ENCODE measurements around the gene APOL6.

Gene APOL6

DNA sequence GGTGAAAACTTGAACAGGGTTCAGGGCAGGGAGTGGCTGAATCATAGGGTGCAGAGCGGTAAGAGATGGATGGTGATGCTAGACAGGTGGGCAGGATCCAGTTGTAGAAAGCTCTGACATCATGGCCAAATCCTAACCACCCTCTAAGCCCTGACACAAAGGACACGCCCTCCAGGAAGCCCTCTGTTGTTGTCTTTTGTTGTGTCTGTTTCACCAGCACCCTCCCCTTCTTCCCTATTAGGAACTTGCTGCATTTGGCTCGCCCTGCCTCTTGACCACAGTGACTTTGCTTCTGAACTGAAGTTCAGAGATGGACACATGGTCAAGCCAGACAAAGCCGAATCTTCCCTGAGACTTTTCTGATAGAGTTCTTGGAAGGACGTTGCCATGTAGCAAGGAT is 14.2 kb upstream of the APOL6 start:
- in situ Hi-C loops (cut with MboI; ENCODE audit: low sequenced_read_pairs), result no loop called here

GRCh38 chr22:35634943-35635540 is 13.2 kb upstream of the APOL6 start:
- in situ Hi-C loops (cut with MboI; ENCODE audit: low sequenced_read_pairs), result no loop called here

DNA sequence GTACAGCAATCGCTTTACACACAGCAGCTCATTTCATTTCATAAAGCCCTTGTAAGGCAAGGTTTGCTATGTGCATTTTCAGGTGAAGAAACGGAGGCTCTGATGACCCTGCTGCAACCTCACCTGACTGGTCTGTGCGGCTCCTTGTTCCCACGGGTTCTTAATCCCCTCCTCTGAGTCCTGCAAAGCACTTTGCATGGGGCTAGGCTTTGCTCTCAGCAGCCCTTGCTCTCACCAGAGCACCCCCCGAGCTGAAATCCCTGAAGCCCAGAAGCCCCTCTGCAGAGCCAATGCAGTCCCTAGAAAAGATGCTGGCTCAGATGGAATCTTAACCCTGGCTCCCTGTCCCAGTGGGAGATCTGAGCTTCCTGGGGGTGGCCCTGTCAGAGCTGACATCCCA is 11.0 kb upstream of the APOL6 start:
- in situ Hi-C loops (cut with MboI; ENCODE audit: low sequenced_read_pairs), result no loop called here

DNA sequence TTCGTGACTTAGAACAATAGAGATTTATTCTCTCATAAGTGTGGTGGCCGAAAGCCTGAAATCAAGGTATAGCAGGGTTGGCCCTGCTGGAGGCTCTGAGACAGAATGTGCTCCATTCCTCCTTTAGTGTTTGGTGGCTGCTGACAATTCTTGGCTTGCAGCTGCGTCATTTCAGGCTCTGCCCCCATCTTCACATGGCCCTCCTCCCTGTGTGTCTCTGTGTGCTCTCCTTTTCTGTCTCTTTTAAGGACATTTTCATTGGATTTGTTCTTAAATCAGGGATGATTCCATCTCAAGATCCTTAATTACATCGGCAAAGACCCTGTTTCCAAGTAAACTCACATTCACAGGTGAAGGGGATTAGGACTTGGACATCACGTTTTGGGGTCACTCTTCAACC is 10.2 kb upstream of the APOL6 start:
- in situ Hi-C loops (cut with MboI; ENCODE audit: low sequenced_read_pairs), result no loop called here

GRCh38 chr22:35638410-35638809 is 9.8 kb upstream of the APOL6 start:
- in situ Hi-C loops (cut with MboI; ENCODE audit: low sequenced_read_pairs), result no loop called here

DNA sequence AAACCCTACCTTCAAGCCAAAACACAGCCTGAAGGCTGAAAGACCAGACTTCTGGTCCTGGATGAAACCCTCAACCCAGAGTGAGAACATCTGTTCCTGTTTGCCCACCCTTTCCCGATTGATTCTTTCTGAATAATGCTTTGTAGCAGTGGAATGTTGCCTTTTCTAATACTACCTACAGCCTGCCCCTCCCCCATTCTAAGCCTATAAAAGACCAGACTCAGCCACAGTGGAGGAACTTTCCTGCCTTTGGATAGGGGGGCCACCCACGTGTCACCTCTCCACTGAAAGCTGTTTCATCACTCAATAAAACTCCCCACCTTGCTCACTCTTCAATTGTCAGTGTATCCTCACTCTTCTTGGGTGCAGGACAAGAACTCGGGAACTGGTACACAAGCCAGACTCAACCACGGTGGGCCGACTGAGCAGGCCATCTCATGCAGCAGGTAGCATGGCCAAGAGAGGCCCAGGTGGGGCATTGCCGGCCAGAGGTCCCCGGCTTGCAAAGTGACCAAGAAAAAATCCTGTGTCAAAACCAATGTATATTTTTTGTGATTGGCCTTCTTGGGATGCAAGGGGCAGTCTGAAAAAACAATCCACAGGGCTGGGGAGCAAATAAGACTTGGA is 6.6 kb upstream of the APOL6 start:
- in situ Hi-C loops (cut with MboI; ENCODE audit: low sequenced_read_pairs), result no loop called here

DNA sequence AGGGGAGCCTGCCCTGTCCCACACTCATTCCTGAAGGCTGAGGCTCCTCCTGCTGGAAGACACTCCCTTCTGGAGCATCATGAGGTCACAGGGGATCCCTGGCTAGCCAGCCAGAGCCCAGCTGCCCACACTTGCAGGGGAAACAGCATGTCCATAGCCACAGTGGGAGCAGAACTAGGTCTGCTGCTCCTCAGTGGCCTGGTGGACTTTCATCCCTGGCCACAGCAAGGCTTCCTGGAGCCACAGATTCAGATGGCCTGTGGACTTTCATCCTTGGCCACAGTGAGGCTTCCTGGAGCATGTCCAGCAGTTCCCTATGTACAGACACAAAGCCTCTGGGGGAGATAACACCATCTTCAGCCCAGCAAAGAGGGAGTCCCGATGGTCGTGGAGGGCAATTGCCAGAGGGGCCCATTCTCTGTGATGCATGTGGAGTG is 5.9 kb upstream of the APOL6 start:
- in situ Hi-C loops (cut with MboI; ENCODE audit: low sequenced_read_pairs), result no loop called here

DNA sequence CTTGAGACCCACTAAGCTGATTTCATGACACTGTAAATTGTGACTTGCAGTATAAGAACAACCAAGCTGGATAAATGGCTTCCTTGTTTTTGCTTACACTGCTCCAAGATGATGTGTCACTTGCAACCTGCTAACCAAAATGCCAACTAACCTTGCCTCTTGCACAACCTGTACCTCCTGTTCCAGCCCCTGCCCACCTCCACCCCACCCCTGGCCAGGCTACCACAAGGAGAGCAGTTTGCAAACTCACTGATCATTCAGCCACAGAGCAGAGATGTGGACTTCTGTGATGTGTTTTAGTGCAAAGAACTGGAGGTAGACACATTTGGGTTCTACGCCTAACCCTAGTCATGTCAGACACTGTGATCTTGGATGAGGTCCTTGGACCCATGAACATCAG is 4.3 kb upstream of the APOL6 start:
- in situ Hi-C loops (cut with MboI; ENCODE audit: low sequenced_read_pairs), result no loop called here

- in situ Hi-C loops (cut with MboI; ENCODE audit: low sequenced_read_pairs), result no loop called here
These were observed 2.6 kb upstream of the APOL6 start for GRCh38 chr22:35645646-35646045.

GRCh38 chr22:35649026-35649553 is 844 bp downstream of the APOL6 start:
- in situ Hi-C loops (cut with MboI; ENCODE audit: low sequenced_read_pairs), result no loop called here

- in situ Hi-C loops (cut with MboI; ENCODE audit: low sequenced_read_pairs), result no loop called here
These were observed 1.5 kb downstream of the APOL6 start for GRCh38 chr22:35649636-35650250.

DNA sequence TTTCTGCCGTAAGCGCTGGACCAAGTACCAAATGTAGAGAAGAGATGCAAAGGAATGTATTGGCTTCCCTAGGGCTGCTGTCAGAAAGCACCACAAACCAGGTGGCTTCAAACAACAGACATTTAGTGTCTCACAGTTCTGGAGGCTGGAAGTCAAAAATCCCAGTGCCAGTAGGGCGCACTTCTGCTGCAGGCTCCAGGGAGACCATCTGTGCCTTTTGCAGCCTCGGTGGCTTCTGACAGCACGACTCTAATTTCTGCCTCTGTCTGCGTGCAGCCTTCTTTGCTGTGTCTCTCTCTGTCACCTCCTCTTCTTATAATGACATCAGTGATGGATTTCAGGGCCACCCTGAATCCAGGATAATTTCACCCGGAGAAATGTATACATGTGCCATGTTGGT is 2.8 kb downstream of the APOL6 start:
- in situ Hi-C loops (cut with MboI; ENCODE audit: low sequenced_read_pairs), result no loop called here

DNA sequence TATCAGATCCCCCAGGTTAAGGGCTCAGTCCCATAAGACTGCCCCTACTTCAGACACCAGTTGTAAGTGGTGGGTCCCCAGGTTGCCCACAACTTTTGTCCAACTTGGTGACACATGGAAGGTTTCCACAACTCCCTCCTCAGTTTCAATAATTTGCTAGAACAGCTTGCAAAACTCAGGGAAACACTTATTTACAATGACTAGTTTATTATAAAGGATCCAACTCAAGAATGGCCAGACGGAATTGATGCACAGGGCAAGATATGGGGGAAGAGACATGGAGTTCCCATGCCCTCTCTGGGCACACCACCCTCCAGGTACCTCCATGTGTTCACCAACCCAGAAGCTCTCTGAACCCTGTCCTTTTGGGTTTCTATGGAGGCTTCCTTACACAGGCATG is 5.6 kb downstream of the APOL6 start:
- in situ Hi-C loops (cut with MboI; ENCODE audit: low sequenced_read_pairs), result no loop called here

GRCh38 chr22:35656284-35656752 is 8.1 kb downstream of the APOL6 start:
- in situ Hi-C loops (cut with MboI; ENCODE audit: low sequenced_read_pairs), result no loop called here

GRCh38 chr22:35657571-35658312 is 9.5 kb downstream of the APOL6 start:
- in situ Hi-C loops (cut with MboI; ENCODE audit: low sequenced_read_pairs), result no loop called here

- in situ Hi-C loops (cut with MboI; ENCODE audit: low sequenced_read_pairs), result no loop called here
These were observed 12.3 kb downstream of the APOL6 start for GRCh38 chr22:35660291-35661127.

DNA sequence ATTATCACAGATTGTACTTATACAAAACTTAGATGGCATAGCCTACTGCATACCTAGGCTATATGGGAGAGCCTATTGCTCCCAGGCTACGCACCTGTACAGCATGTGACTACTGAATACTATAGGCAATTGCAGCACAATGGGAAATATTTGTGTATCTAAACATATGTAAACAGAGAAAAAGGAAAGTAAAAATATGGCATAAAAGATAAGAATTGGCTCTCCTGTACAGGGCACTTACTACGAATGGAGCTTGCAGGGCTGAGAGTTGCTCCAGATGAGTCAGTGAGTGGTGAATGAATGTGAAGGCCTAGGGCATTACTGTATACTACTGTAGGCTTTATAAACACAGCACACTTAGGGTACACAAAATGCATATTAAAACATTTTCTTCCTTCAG is 13.2 kb downstream of the APOL6 start:
- in situ Hi-C loops (cut with MboI; ENCODE audit: low sequenced_read_pairs), result no loop called here

- in situ Hi-C loops (cut with MboI; ENCODE audit: low sequenced_read_pairs), result no loop called here
These were observed 14.7 kb downstream of the APOL6 start for GRCh38 chr22:35662914-35663313.

GRCh38 chr22:35663371-35663770 is 15.1 kb downstream of the APOL6 start:
- in situ Hi-C loops (cut with MboI; ENCODE audit: low sequenced_read_pairs), result no loop called here

DNA sequence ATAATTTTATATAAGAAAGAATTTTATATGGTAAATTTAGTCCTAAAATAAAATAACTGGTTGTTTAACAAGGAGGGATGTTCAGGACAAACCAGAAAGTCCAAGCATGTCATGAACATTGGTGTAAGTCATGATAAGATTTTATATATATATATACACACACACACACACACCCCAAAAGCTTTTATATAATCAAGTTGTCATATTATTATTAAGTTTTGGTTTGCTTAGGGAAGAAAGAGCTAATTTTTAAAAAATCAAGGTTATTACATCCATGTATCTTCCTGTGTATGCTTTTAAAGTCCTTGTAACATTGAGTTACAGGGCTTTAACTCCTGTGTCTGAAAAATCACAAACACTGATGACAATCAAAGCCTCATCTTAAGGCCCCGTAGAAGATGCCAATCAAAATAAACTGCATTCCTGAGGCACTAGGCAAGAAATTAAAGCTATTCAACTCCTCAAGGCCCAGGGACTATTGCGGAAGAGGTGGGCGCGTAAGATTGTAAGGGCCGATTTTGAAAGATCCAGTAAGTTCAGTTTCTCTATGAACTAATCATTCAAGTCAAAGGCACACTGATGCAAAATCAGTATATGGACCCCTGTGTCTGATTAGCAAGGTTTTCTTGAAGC is 16.8 kb downstream of the APOL6 start:
- in situ Hi-C loops (cut with MboI; ENCODE audit: low sequenced_read_pairs), result no loop called here

Measured in HL-60/S4 (cell line).